Myocyte (in vitro differentiated cells): ENCODE data around the gene VAT1L. TPM values are rescaled to one million over a fixed set of nuclear protein-coding genes. Genes with fewer than 3 reads are reported as not detected.

Experiments used
- DNase-seq: peaks from one replicate; pipeline ENCODE4 v3.0.0-alpha.2; 2012; ENCODE audit warnings: low read depth
- polyA plus RNA-seq: library from polyadenylated mRNA; unstranded; fragments of >200 nt; gene quantifications from one replicate; pipeline ENCODE4 v1.2.1, GENCODE V29; 2012; ENCODE audit warnings: missing spikeins
- total RNA-seq: library from RNA; depleted of rRNA; stranded (reverse); fragments of >200 nt; gene quantifications from 2 replicates; pipeline ENCODE4 v1.2.3, GENCODE V29; 2014

VAT1L gene, protein sequence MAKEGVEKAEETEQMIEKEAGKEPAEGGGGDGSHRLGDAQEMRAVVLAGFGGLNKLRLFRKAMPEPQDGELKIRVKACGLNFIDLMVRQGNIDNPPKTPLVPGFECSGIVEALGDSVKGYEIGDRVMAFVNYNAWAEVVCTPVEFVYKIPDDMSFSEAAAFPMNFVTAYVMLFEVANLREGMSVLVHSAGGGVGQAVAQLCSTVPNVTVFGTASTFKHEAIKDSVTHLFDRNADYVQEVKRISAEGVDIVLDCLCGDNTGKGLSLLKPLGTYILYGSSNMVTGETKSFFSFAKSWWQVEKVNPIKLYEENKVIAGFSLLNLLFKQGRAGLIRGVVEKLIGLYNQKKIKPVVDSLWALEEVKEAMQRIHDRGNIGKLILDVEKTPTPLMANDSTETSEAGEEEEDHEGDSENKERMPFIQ
- not detected in 2 replicates for total RNA-seq
- polyA plus RNA-seq = not detected

DNA sequence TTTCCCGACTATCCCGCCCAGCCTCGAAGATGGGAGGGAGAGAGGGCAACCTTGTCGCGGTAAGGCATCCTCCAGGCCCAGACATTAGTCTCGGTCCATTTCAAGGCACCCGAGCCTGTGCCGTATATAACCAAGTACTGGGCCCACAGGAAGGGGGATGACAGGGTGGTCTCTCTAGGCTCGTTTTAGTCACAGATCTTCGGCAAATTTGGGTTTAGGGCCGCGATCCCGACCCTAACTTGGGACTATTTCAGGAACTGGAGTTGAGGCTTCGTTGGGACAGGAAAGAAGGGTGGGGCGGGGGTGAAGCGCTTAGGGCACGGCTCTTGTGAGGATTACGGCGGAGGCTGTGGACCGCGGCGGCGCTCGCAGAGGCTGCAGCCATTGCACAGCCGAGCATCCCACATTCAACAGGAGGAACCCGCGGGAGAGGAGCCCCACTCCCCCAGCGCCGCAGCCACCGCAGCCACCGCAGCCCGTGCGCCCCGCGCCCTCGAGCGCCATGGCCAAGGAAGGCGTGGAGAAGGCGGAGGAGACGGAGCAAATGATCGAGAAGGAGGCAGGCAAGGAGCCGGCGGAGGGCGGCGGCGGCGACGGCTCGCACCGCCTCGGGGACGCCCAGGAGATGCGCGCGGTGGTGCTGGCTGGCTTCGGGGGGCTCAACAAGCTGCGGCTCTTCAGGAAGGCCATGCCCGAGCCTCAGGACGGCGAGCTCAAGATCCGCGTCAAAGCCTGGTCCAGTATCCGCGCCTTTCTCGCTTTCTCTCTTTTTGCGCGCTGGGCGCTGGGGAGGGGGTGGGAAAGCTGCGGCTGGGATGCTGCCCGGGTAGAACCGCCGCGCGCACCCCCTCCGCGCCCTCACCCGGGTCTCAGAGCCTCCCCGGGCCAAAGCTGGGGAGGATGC, at the start of gene VAT1L:
Gene VAT1L (plus strand): TSS at position 384 of the 904 bp plus-strand sequence. CDS start 119 bp downstream, at position 503.
- DNase-seq = no peak

GRCh38 chr16:77738706-77739558, 49.4 kb upstream of the VAT1L start:
- DNase-seq = no peak

- DNase-seq = no peak
These were observed 48.8 kb upstream of the VAT1L start for GRCh38 chr16:77739559-77739892.

- DNase-seq = no peak
These were observed 44.2 kb upstream of the VAT1L start for GRCh38 chr16:77744141-77744540.

- DNase-seq = no peak
These were observed 42.4 kb upstream of the VAT1L start for GRCh38 chr16:77745972-77746371.

DNA sequence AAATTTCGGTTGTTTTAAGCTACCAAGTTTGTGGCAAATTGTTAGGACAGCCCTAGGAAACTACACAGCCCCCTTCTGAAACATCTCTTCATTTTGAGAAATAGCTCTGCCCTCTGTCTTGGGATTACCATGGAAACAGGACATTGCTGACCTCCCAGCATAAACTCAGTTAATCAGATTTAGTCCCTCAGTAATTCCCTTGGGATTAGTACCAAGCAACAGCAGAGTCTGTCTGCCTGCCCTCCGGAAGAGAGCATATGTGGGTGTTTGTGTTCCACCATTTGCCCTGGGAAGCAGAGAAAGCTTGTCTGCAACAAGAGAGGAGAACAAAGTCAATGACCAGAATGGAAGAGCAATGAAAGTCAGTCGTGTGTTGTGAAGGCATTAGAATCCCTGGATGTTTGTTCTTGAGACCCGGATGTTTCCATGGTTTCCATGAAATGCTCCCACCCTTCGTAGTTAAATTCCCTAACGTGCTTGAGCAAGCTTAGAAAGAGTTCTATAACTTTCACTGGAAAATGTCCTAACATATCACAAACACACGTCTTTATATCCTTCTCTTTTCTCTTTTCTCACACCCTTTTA, 39.9 kb upstream of the VAT1L start:
- DNase-seq = no peak

GRCh38 chr16:77749415-77749814, 38.9 kb upstream of the VAT1L start:
- DNase-seq = no peak

- DNase-seq = no peak
These were observed 30.3 kb upstream of the VAT1L start for GRCh38 chr16:77758046-77758445.

GRCh38 chr16:77758508-77758907, 29.9 kb upstream of the VAT1L start:
- no peak for DNase-seq

GRCh38 chr16:77759201-77759600, 29.2 kb upstream of the VAT1L start:
- no peak for DNase-seq

DNA sequence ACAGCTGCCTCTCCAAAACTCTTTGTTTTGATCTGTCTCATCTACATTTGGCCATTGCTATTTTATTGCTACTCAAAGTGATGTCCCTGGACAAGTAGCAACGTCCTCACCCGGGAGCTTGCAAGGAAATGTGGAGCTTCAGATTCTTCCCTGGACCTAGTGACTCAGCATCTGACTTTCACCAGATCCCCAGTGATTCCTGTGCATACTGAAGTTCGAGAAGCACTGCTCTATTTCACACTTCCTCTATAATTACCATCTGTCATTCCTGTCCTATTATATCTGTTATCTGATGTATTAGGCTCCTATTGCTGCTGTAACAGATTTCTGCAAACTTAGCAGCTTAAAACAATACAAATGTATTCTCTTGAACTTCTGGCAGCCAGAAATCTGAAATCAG, 28.5 kb upstream of the VAT1L start:
- no peak for DNase-seq

GRCh38 chr16:77760800-77761199, 27.6 kb upstream of the VAT1L start:
- no peak for DNase-seq

DNA sequence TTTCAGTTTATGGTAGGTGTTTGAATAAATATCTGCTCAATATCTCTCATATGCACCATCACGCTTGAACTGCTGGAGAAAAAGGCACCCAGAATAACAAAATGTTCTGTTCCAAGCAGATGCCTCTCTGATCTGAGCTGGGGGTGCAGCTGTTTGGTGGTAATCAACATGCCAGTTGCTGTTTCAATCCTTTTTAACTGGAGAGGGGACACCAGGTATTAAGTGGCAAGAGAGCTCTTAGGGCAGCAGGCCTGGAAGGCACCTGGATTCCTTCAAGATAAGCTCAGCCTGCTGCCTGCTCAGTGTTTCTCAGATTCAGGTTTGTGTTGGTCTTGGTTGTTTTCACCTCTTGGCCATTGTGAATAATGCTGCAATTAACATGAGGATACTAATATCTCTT, 27.2 kb upstream of the VAT1L start:
- DNase-seq = no peak

DNA sequence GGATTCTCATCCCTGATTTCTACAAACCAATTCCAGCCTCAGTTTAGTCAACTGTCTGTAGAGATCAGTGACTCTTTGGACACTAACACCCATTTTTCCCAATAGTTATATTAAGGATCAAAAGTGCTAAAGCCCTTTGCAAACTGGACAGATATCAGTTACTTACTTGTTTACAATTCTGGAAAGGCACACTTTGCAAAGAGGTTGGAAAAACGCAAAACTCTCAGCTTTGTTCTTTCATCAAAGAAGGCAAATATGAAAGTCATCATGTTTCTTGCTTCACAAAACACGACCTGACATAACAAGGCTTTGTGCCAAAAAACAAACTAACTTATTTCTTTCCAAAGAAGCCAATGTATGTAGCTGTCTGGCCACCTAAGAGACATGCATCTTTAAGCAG, 26.1 kb upstream of the VAT1L start:
- no peak for DNase-seq

DNA sequence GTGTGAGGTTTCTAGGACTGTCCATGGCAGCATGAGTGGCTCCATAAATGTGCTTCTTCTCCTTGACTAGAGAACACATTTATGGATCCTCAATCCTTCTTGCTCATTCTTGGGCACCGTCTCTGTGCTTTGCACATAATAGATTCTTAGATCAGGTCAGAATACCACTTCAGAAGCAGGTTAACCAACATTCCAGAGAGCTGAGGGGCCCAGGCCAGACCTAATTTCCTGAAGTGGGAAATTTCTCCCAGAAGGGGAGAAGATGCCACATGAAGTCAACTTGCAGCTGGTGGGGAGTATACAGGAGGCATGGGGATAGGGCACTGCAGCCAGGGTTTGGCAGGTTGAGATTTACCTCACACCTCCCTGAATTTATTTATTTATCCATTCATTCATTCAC, 24.4 kb upstream of the VAT1L start:
- DNase-seq = no peak

GRCh38 chr16:77767211-77767610, 21.2 kb upstream of the VAT1L start:
- no peak for DNase-seq

GRCh38 chr16:77767826-77768225, 20.5 kb upstream of the VAT1L start:
- no peak for DNase-seq

DNA sequence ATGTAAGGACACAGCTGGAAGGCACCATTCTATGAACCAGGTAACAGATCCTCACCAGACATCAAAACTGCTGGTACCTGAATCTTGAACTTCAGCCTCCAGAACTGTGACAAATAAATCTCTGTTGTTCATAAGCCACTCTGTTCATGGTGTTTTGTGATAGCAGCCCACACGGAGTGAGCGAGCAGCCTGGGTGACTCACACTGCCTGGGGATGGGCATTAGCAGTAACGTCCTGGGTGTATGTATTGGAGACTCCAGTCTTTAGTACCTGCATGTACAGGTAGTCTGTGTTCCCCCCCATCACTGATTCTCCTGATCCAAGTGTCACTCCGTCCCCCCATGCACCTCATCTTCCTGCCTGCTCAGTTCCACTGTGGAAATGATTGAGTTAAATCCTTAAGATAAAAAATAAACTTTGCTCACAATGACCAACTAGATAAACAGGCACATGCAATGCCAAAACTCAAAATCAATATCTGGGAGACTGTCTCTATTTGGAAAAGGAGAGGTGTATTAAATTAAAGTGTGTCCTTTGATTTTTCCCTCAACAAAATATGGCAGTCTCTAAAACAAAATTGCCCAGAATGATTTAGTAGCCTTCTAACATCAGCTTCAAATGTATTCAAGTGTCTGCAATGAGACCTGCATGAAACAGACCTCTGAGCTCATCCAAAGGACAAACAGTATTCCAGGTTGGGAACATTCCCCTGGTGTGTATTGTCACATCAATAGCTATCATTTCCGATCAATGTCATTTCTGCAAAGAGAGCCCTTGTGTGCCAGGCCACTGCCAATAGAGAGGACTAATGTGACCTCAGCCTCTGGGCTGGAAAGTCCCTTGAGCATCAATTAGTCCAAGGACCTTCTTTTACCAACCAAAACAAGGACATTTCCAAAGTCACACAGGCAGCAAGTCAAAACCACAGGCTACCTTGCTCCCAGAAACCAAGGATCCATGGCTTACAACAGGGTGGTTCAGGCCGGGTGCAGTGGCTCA, 12.2 kb upstream of the VAT1L start:
- no peak for DNase-seq

- DNase-seq = no peak
These were observed 10.6 kb upstream of the VAT1L start for GRCh38 chr16:77777745-77778144.

GRCh38 chr16:77780378-77780837, 8.0 kb upstream of the VAT1L start:
- no peak for DNase-seq
